ENCODE data around the gene ASAP2.
A peak's percentile ranks its signal among the peaks of the same experiment; 100 is the strongest.

Gene ASAP2

GRCh38 chr2:9313443-9313842 lies 106.8 kb downstream of the ASAP2 start:
- TF ChIP-seq CTCF (IDR thresholded peaks at IDR 0.05; ENCODE audit: insufficient read depth, low read depth, low read length, missing control alignments): no peak
- DNase-seq (ENCODE audit: low read depth): no peak
- no peak overlapping the region for H3K4me3 ChIP-seq (ENCODE audit: low read length)

- DNase-seq (ENCODE audit: low read depth): peak; percentile 89
- no peak overlapping the region for H3K4me3 ChIP-seq (ENCODE audit: low read length)
- no peak for TF ChIP-seq CTCF (IDR thresholded peaks at IDR 0.05; ENCODE audit: insufficient read depth, low read depth, low read length, missing control alignments)
Measured at GRCh38 chr2:9315280-9315847, 108.8 kb downstream of the ASAP2 start.

- no peak for TF ChIP-seq CTCF (IDR thresholded peaks at IDR 0.05; ENCODE audit: insufficient read depth, low read depth, low read length, missing control alignments)
- DNase-seq (ENCODE audit: low read depth): no peak
- H3K4me3 ChIP-seq (ENCODE audit: low read length): no peak overlapping the region
Measured at GRCh38 chr2:9317559-9317958, 110.9 kb downstream of the ASAP2 start.

GRCh38 chr2:9318461-9319337 lies 112.1 kb downstream of the ASAP2 start:
- DNase-seq (ENCODE audit: low read depth): peak; percentile 25
- no peak overlapping the region for H3K4me3 ChIP-seq (ENCODE audit: low read length)
- TF ChIP-seq CTCF (IDR thresholded peaks at IDR 0.05; ENCODE audit: insufficient read depth, low read depth, low read length, missing control alignments): no peak

GRCh38 chr2:9319338-9319715 lies 112.7 kb downstream of the ASAP2 start:
- no peak overlapping the region for H3K4me3 ChIP-seq (ENCODE audit: low read length)
- no peak for TF ChIP-seq CTCF (IDR thresholded peaks at IDR 0.05; ENCODE audit: insufficient read depth, low read depth, low read length, missing control alignments)
- DNase-seq (ENCODE audit: low read depth): no peak

GRCh38 chr2:9322576-9322975 lies 116.0 kb downstream of the ASAP2 start:
- TF ChIP-seq CTCF (IDR thresholded peaks at IDR 0.05; ENCODE audit: insufficient read depth, low read depth, low read length, missing control alignments): no peak
- DNase-seq (ENCODE audit: low read depth): no peak
- H3K4me3 ChIP-seq (ENCODE audit: low read length): no peak overlapping the region

Data from epithelial cell of esophagus (primary cell).